ENCODE results near the gene OIT3.

Gene OIT3

GRCh38 chr10:72951760-72952159 lies 58.2 kb downstream of the OIT3 start:
- Histone ChIP-seq H3K9me3 (ENCODE audit: control insufficient read depth, insufficient read depth, low read length) (no peaks in the 10 kb centered on the region), H3K27me3 (ENCODE audit: control insufficient read depth, insufficient read depth, low read length) (no peaks in the 10 kb centered on the region), H3K36me3 (ENCODE audit: control insufficient read depth, insufficient read depth, low read length) (no peaks in the 10 kb centered on the region), H3K4me3 (ENCODE audit: low read depth, low read length) (no peak overlapping the region), H3K9ac (ENCODE audit: low read depth, low read length) (no peak overlapping the region), H3K4me1 (ENCODE audit: control insufficient read depth, insufficient read depth, low read length) (peaks cover 32% of the 10 kb centered on the region), H3K27ac (ENCODE audit: low read depth, low read length) (no peak overlapping the region)

GRCh38 chr10:72952189-72952588 lies 58.6 kb downstream of the OIT3 start:
- Histone ChIP-seq H3K4me1 (ENCODE audit: control insufficient read depth, insufficient read depth, low read length) (peaks cover 32% of the 10 kb centered on the region), H3K9ac (ENCODE audit: low read depth, low read length) (peak overlapping the region; percentile 33; the same call in 1 of the 2 replicates), H3K9me3 (ENCODE audit: control insufficient read depth, insufficient read depth, low read length) (no peaks in the 10 kb centered on the region), H3K36me3 (ENCODE audit: control insufficient read depth, insufficient read depth, low read length) (no peaks in the 10 kb centered on the region), H3K27me3 (ENCODE audit: control insufficient read depth, insufficient read depth, low read length) (no peaks in the 10 kb centered on the region), H3K4me3 (ENCODE audit: low read depth, low read length) (no peak overlapping the region), H3K27ac (ENCODE audit: low read depth, low read length) (peak overlapping the region; percentile 70)

GRCh38 chr10:72952642-72953158 lies 59.2 kb downstream of the OIT3 start:
- no peaks in the 10 kb centered on the region for H3K36me3 ChIP-seq (ENCODE audit: control insufficient read depth, insufficient read depth, low read length)
- H3K27ac ChIP-seq (ENCODE audit: low read depth, low read length) = peak overlapping the region; percentile 70
- no peaks in the 10 kb centered on the region for H3K27me3 ChIP-seq (ENCODE audit: control insufficient read depth, insufficient read depth, low read length)
- H3K4me1 ChIP-seq (ENCODE audit: control insufficient read depth, insufficient read depth, low read length) = peaks cover 32% of the 10 kb centered on the region
- H3K4me3 ChIP-seq (ENCODE audit: low read depth, low read length) = no peak overlapping the region
- peak overlapping the region; percentile 33; the same call in 1 of the 2 replicates for H3K9ac ChIP-seq (ENCODE audit: low read depth, low read length)
- H3K9me3 ChIP-seq (ENCODE audit: control insufficient read depth, insufficient read depth, low read length) = no peaks in the 10 kb centered on the region

GRCh38 chr10:72953687-72954086 lies 60.1 kb downstream of the OIT3 start:
- Histone ChIP-seq H3K27ac (ENCODE audit: low read depth, low read length) (peak overlapping the region; percentile 3), H3K9ac (ENCODE audit: low read depth, low read length) (no peak overlapping the region), H3K27me3 (ENCODE audit: control insufficient read depth, insufficient read depth, low read length) (no peaks in the 10 kb centered on the region), H3K4me3 (ENCODE audit: low read depth, low read length) (no peak overlapping the region), H3K9me3 (ENCODE audit: control insufficient read depth, insufficient read depth, low read length) (no peaks in the 10 kb centered on the region), H3K36me3 (ENCODE audit: control insufficient read depth, insufficient read depth, low read length) (no peaks in the 10 kb centered on the region), H3K4me1 (ENCODE audit: control insufficient read depth, insufficient read depth, low read length) (peaks cover 32% of the 10 kb centered on the region)

GRCh38 chr10:72954230-72954595 lies 60.7 kb downstream of the OIT3 start:
- H3K27ac ChIP-seq (ENCODE audit: low read depth, low read length) = peak overlapping the region; percentile 56
- no peaks in the 10 kb centered on the region for H3K9me3 ChIP-seq (ENCODE audit: control insufficient read depth, insufficient read depth, low read length)
- no peak overlapping the region for H3K4me3 ChIP-seq (ENCODE audit: low read depth, low read length)
- H3K27me3 ChIP-seq (ENCODE audit: control insufficient read depth, insufficient read depth, low read length) = no peaks in the 10 kb centered on the region
- peaks cover 27% of the 10 kb centered on the region for H3K4me1 ChIP-seq (ENCODE audit: control insufficient read depth, insufficient read depth, low read length)
- H3K9ac ChIP-seq (ENCODE audit: low read depth, low read length) = no peak overlapping the region
- H3K36me3 ChIP-seq (ENCODE audit: control insufficient read depth, insufficient read depth, low read length) = no peaks in the 10 kb centered on the region

GRCh38 chr10:72954596-72955554 lies 61.3 kb downstream of the OIT3 start, which contains the start of gene PLA2G12B:
Gene PLA2G12B (minus strand): TSS chr10:72954806. CDS start chr10:72954685, 121 bp downstream.
- Histone ChIP-seq H3K4me1 (ENCODE audit: control insufficient read depth, insufficient read depth, low read length) (peaks cover 27% of the 10 kb centered on the region), H3K9ac (ENCODE audit: low read depth, low read length) (no peak within 1 kb of the TSS), H3K36me3 (ENCODE audit: control insufficient read depth, insufficient read depth, low read length) (no peaks in the 10 kb centered on the region), H3K9me3 (ENCODE audit: control insufficient read depth, insufficient read depth, low read length) (no peaks in the 10 kb centered on the region), H3K4me3 (ENCODE audit: low read depth, low read length) (no peak within 1 kb of the TSS), H3K27ac (ENCODE audit: low read depth, low read length) (peak within 1 kb of the TSS; percentile 56), H3K27me3 (ENCODE audit: control insufficient read depth, insufficient read depth, low read length) (no peaks in the 10 kb centered on the region)

GRCh38 chr10:72956001-72956400 lies 62.5 kb downstream of the OIT3 start:
- H3K4me1 ChIP-seq (ENCODE audit: control insufficient read depth, insufficient read depth, low read length) = peaks cover 27% of the 10 kb centered on the region

GRCh38 chr10:72976886-72977285 lies 83.3 kb downstream of the OIT3 start:
- Histone ChIP-seq H3K27ac (ENCODE audit: low read depth, low read length) (no peak overlapping the region), H3K9me3 (ENCODE audit: control insufficient read depth, insufficient read depth, low read length) (peaks cover 15% of the 10 kb centered on the region), H3K27me3 (ENCODE audit: control insufficient read depth, insufficient read depth, low read length) (no peaks in the 10 kb centered on the region), H3K4me1 (ENCODE audit: control insufficient read depth, insufficient read depth, low read length) (no peaks in the 10 kb centered on the region), H3K36me3 (ENCODE audit: control insufficient read depth, insufficient read depth, low read length) (no peaks in the 10 kb centered on the region), H3K9ac (ENCODE audit: low read depth, low read length) (no peak overlapping the region), H3K4me3 (ENCODE audit: low read depth, low read length) (no peak overlapping the region)

More at GRCh38 chr10:72956001-72956400, 62.5 kb downstream of the OIT3 start:
- Histone ChIP-seq H3K27ac (ENCODE audit: low read depth, low read length) (no peak overlapping the region), H3K4me3 (ENCODE audit: low read depth, low read length) (no peak overlapping the region), H3K27me3 (ENCODE audit: control insufficient read depth, insufficient read depth, low read length) (no peaks in the 10 kb centered on the region), H3K9me3 (ENCODE audit: control insufficient read depth, insufficient read depth, low read length) (no peaks in the 10 kb centered on the region), H3K9ac (ENCODE audit: low read depth, low read length) (no peak overlapping the region), H3K36me3 (ENCODE audit: control insufficient read depth, insufficient read depth, low read length) (no peaks in the 10 kb centered on the region)

GRCh38 chr10:72979709-72980108 lies 86.2 kb downstream of the OIT3 start:
- no peaks in the 10 kb centered on the region for H3K4me1 ChIP-seq (ENCODE audit: control insufficient read depth, insufficient read depth, low read length)
- H3K27me3 ChIP-seq (ENCODE audit: control insufficient read depth, insufficient read depth, low read length) = no peaks in the 10 kb centered on the region
- no peak overlapping the region for H3K9ac ChIP-seq (ENCODE audit: low read depth, low read length)
- peaks cover 15% of the 10 kb centered on the region for H3K9me3 ChIP-seq (ENCODE audit: control insufficient read depth, insufficient read depth, low read length)
- H3K4me3 ChIP-seq (ENCODE audit: low read depth, low read length) = no peak overlapping the region
- no peak overlapping the region for H3K27ac ChIP-seq (ENCODE audit: low read depth, low read length)
- no peaks in the 10 kb centered on the region for H3K36me3 ChIP-seq (ENCODE audit: control insufficient read depth, insufficient read depth, low read length)

GRCh38 chr10:72980348-72980747 lies 86.8 kb downstream of the OIT3 start:
- Histone ChIP-seq H3K27me3 (ENCODE audit: control insufficient read depth, insufficient read depth, low read length) (no peaks in the 10 kb centered on the region), H3K27ac (ENCODE audit: low read depth, low read length) (no peak overlapping the region), H3K9ac (ENCODE audit: low read depth, low read length) (no peak overlapping the region), H3K36me3 (ENCODE audit: control insufficient read depth, insufficient read depth, low read length) (no peaks in the 10 kb centered on the region), H3K4me1 (ENCODE audit: control insufficient read depth, insufficient read depth, low read length) (no peaks in the 10 kb centered on the region), H3K4me3 (ENCODE audit: low read depth, low read length) (no peak overlapping the region), H3K9me3 (ENCODE audit: control insufficient read depth, insufficient read depth, low read length) (peaks cover 15% of the 10 kb centered on the region)
